K562 (cell line): ENCODE measurements around the gene ZDHHC1.

Experiments used
- EGR1 ChIP-seq: fragments of 450-650 bp; conservative IDR thresholded peaks from 2 replicates; pipeline ENCODE4 v1.6.1; 2017; ENCODE audit warnings: mild to moderate bottlenecking
- EHMT2 ChIP-seq: fragments of 450-650 bp; IDR thresholded peaks from 2 replicates; pipeline ENCODE4 v1.6.1; 2018; ENCODE audit warnings: antibody characterized with exemption
- HDAC2 ChIP-seq: fragments of 450-650 bp; IDR thresholded peaks from 2 replicates; pipeline ENCODE4 v1.6.1; 2016; ENCODE audit warnings: mild to moderate bottlenecking
- ZNF253 ChIP-seq: fragments of 250-450 bp; sonication (Bioruptor Pico); conservative IDR thresholded peaks from 2 replicates; pipeline ENCODE4 v1.6.1; 2021; ENCODE audit warnings: mild to moderate bottlenecking
- TF ChIP-seq, protein P1 (sequence below): fragments of 250-450 bp; sonication (Bioruptor Pico); IDR thresholded peaks from 2 replicates; pipeline ENCODE4 v1.5.0; 2020; ENCODE audit warnings: mild to moderate bottlenecking

DNA sequence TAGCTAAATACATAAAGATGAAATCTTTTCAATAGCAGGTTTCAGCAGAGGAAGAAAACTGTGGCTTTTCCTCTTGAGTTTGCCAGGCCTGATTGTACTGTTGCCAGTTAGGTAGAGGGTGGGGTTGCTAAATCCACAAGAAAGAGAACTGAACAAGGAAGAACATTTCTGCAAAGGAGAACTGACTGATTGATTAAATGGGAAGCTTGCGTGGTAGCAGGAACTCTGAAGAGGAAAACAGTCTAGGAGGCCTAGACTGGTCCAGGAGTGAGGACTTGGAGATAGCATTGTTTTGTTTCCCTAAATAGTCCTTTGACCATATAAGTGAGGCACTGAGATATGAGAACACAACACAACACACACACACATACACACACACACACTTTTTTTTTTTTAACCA is 70.9 kb downstream of the ZDHHC1 start:
- TF ChIP-seq ZNF253 (CRISPR knock-in tag) (no peak), EGR1 (no peak), HDAC2 (no peak), EHMT2 (no peak)
- TF ChIP-seq, protein P1, sequence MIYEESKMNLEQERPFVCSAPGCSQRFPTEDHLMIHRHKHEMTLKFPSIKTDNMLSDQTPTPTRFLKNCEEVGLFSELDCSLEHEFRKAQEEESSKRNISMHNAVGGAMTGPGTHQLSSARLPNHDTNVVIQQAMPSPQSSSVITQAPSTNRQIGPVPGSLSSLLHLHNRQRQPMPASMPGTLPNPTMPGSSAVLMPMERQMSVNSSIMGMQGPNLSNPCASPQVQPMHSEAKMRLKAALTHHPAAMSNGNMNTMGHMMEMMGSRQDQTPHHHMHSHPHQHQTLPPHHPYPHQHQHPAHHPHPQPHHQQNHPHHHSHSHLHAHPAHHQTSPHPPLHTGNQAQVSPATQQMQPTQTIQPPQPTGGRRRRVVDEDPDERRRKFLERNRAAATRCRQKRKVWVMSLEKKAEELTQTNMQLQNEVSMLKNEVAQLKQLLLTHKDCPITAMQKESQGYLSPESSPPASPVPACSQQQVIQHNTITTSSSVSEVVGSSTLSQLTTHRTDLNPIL: no peak
